ENCODE data around the gene WNT2. TPM values are rescaled to one million over a fixed set of nuclear protein-coding genes. Genes with fewer than 3 reads are reported as not detected.

Gene WNT2
- total and polyA plus RNA-seq, 10 of the 15 experiments (the other 5 are each of a cell fraction or from before 2014, with no cell fraction given), result 0.07 to 0.34 (median 0.19) TPM

DNA sequence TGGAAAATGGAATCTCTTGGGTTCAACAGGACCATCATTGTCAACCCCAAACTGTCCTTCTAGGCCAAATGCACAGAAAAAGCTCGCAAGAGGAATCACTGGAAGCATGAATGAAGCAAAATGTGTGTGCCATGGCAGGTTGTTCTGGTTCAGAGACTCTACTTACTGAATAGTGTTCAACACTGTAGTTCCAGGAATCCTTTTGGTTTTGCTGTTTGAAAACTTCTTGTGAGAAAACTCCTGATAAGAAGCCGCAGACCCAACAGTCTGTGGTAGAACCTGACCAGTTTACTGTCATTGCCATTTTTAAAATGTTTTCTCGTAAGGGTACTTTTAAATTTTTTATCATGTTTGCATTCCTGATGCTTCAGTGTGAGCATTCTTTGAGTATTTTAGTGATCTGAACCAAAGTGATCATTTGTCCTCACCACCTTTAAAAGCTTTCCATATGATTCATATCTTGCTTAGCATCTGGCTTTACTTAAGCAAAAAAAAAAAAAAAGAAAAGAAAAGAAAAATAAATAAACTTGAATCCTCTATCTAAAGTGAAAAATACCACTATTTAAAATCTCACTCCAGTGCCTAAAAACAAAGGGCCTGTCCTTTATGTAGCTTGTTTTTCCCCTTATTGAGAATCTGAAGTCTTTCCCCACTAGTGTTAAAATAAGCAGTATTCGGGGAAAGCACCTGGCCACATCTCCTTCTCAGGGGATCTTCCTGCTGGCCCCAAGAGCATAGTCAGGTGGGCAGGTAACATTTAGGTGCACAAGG is 92.4 kb downstream of the WNT2 start:
- in situ Hi-C loops (cut with MboI), result no loop called here
- 19% methylated on average over 4 of the region's 4 CpGs for WGBS (ENCODE audit: insufficient coverage, insufficient replicate concordance, low lambda C conversion rate, missing lambda C conversion rate)
- Histone ChIP-seq H3K9ac (ENCODE audit: control insufficient read depth, insufficient read depth, low read length) (no peak overlapping the region), H3K79me2 (ENCODE audit: control insufficient read depth, insufficient read depth, low read length) (no peaks in the 10 kb centered on the region), H3K4me3 (no peak overlapping the region), H3K4me2 (ENCODE audit: control insufficient read depth, insufficient read depth) (peak overlapping the region; percentile 38; the same call in 1 of the 2 replicates), H3K27ac (ENCODE audit: control insufficient read depth, insufficient read depth) (peak overlapping the region; percentile 74), H3K9me3 (replicated peaks; ENCODE audit: control insufficient read depth, insufficient read depth, low read length) (no peaks in the 10 kb centered on the region; the same call in 1 of the 3 replicates), H2AFZ (ENCODE audit: control insufficient read depth, low read depth, low read length) (no peak overlapping the region), H3K27me3 (replicated peaks in 1 of 2; ENCODE audit: control insufficient read depth in 2 of 2, insufficient read depth in 2 of 2, low read length in 1 of 2) (no peaks in the 10 kb centered on the region), H4K20me1 (ENCODE audit: control insufficient read depth, insufficient read depth) (no peaks in the 10 kb centered on the region), H3K36me3 (ENCODE audit: control insufficient read depth in 2 of 2, insufficient read depth in 2 of 2, low read length in 1 of 2) (peaks cover 0 to 4% of the 10 kb centered on the region in 2 experiments; a peak in 2 of 4 replicates), H3K4me1 (ENCODE audit: control insufficient read depth, insufficient read depth, low read length) (peaks cover 12% of the 10 kb centered on the region)
- intact Hi-C loops (cut with micrococcal nuclease; ENCODE audit: unreplicated experiment), result loop anchor here (1.0 to 5.0 kb wide), 2 partner anchors 118 to 157 kb away; no protein-coding TSS in a partner anchor
- POLR2A ChIA-PET, result interaction anchor here (0.6 to 2.4 kb wide), 8 partner anchors 11 to 125 kb away, joined by 3 to 16 read pairs (median 5); no protein-coding TSS in a partner anchor
- RAD21 ChIA-PET (ENCODE audit: unreplicated experiment), result interaction anchor here (0.7 to 3.4 kb wide), 13 partner anchors 11 to 218 kb away, joined by 3 to 49 read pairs (median 5); no protein-coding TSS in a partner anchor
- FAIRE-seq (no peak), ATAC-seq (peak; percentile 92), DNase-seq (ENCODE audit: low read depth, low spot score) (peak; percentile 66)
- BruUV-seq (replicated peaks), result TSS peak; percentile 73
- CTCF ChIA-PET, result interaction anchor here (0.6 to 3.2 kb wide), 10 partner anchors 11 to 705 kb away, joined by 3 to 24 read pairs (median 6); no protein-coding TSS in a partner anchor
- SMC1A ChIA-PET (ENCODE audit: uncharacterized antibody, unreplicated experiment), result interaction anchor here (0.7 to 5.6 kb wide), 25 partner anchors 11 to 637 kb away, joined by 3 to 53 read pairs (median 5); no protein-coding TSS in a partner anchor
- TF ChIP-seq NRF1 (conservative IDR thresholded peaks at IDR 0.05; ENCODE audit: low read depth, low read length) (no peak), CBX5 (IDR thresholded peaks at IDR 0.05; ENCODE audit: low read depth) (0 out of 2 replicates have a peak, but pooled peaks have one; percentile 16), TARDBP (IDR thresholded peaks at IDR 0.05; ENCODE audit: borderline replicate concordance) (no peak), MTA3 (IDR thresholded peaks at IDR 0.05; ENCODE audit: borderline replicate concordance, low read length) (peak; percentile 78), YBX1 (IDR thresholded peaks at IDR 0.05) (peak; percentile 81; the same call in 1 of the 2 replicates), CHD1 (IDR thresholded peaks at IDR 0.05; ENCODE audit: low read depth, low read length) (no peak), HDAC2 (IDR thresholded peaks at IDR 0.05) (no peak), RBBP5 (conservative IDR thresholded peaks at IDR 0.05) (no peak), BACH1 (IDR thresholded peaks at IDR 0.05; ENCODE audit: borderline replicate concordance) (peak; percentile 57; the same call in 1 of the 2 replicates), POLR2AphosphoS2 (IDR thresholded peaks at IDR 0.05; ENCODE audit: low read depth, low read length) (no peak), JUNB (IDR thresholded peaks at IDR 0.05) (peak; percentile 23; the same call in 1 of the 2 replicates), TCF12 (IDR thresholded peaks at IDR 0.05; ENCODE audit: low read depth, low read length) (peak; percentile 59; the same call in 1 of the 2 replicates), RB1 (IDR thresholded peaks at IDR 0.05; ENCODE audit: borderline replicate concordance) (peak; percentile 71; the same call in 1 of the 2 replicates), NFIC (IDR thresholded peaks at IDR 0.05; ENCODE audit: low read depth, low read length) (peak; percentile 79), BCL11A (IDR thresholded peaks at IDR 0.05; ENCODE audit: low read depth, low read length) (peak; percentile 32; the same call in 1 of the 2 replicates)
- TF ChIP-seq, protein P1, sequence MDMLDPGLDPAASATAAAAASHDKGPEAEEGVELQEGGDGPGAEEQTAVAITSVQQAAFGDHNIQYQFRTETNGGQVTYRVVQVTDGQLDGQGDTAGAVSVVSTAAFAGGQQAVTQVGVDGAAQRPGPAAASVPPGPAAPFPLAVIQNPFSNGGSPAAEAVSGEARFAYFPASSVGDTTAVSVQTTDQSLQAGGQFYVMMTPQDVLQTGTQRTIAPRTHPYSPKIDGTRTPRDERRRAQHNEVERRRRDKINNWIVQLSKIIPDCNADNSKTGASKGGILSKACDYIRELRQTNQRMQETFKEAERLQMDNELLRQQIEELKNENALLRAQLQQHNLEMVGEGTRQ (IDR thresholded peaks at IDR 0.05; ENCODE audit: borderline replicate concordance, low read depth, low read length), result peak; percentile 41; the same call in 1 of the 2 replicates
- TF ChIP-seq, protein P2, sequence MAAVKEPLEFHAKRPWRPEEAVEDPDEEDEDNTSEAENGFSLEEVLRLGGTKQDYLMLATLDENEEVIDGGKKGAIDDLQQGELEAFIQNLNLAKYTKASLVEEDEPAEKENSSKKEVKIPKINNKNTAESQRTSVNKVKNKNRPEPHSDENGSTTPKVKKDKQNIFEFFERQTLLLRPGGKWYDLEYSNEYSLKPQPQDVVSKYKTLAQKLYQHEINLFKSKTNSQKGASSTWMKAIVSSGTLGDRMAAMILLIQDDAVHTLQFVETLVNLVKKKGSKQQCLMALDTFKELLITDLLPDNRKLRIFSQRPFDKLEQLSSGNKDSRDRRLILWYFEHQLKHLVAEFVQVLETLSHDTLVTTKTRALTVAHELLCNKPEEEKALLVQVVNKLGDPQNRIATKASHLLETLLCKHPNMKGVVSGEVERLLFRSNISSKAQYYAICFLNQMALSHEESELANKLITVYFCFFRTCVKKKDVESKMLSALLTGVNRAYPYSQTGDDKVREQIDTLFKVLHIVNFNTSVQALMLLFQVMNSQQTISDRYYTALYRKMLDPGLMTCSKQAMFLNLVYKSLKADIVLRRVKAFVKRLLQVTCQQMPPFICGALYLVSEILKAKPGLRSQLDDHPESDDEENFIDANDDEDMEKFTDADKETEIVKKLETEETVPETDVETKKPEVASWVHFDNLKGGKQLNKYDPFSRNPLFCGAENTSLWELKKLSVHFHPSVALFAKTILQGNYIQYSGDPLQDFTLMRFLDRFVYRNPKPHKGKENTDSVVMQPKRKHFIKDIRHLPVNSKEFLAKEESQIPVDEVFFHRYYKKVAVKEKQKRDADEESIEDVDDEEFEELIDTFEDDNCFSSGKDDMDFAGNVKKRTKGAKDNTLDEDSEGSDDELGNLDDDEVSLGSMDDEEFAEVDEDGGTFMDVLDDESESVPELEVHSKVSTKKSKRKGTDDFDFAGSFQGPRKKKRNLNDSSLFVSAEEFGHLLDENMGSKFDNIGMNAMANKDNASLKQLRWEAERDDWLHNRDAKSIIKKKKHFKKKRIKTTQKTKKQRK (IDR thresholded peaks at IDR 0.05; ENCODE audit: low read depth, low read length), result no peak
- TF ChIP-seq, protein P3, sequence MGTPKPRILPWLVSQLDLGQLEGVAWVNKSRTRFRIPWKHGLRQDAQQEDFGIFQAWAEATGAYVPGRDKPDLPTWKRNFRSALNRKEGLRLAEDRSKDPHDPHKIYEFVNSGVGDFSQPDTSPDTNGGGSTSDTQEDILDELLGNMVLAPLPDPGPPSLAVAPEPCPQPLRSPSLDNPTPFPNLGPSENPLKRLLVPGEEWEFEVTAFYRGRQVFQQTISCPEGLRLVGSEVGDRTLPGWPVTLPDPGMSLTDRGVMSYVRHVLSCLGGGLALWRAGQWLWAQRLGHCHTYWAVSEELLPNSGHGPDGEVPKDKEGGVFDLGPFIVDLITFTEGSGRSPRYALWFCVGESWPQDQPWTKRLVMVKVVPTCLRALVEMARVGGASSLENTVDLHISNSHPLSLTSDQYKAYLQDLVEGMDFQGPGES (IDR thresholded peaks at IDR 0.05), result no peak
- TF ChIP-seq, protein P4, sequence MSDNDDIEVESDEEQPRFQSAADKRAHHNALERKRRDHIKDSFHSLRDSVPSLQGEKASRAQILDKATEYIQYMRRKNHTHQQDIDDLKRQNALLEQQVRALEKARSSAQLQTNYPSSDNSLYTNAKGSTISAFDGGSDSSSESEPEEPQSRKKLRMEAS (IDR thresholded peaks at IDR 0.05; ENCODE audit: low read depth, low read length), result no peak

Data from GM12878 (cell line).